K562 (cell line): ENCODE data around the gene JUP. TPM values are rescaled to one million over a fixed set of nuclear protein-coding genes. Genes with fewer than 3 reads are reported as not detected.

ENCODE experiments used
- ARID1B ChIP-seq: fragments of 450-650 bp; IDR thresholded peaks from 2 replicates; pipeline ENCODE4 v1.6.1; 2016; ENCODE audit warnings: antibody characterized with exemption, mild to moderate bottlenecking, inconsistent platforms
- ARID2 ChIP-seq: fragments of 450-650 bp; IDR thresholded peaks from 2 replicates; pipeline ENCODE4 v1.6.1; 2017; ENCODE audit warnings: antibody characterized with exemption, mild to moderate bottlenecking
- DMBX1 ChIP-seq: fragments of 250-450 bp; sonication (Bioruptor Pico); IDR thresholded peaks from 2 replicates; pipeline ENCODE4 v1.8.0; 2022; ENCODE audit warnings: inconsistent platforms, mild to moderate bottlenecking, moderate library complexity, borderline replicate concordance
- HMG20B ChIP-seq: fragments of 250-450 bp; sonication (Bioruptor Pico); IDR thresholded peaks from 2 replicates; pipeline ENCODE4 v1.5.0; 2021; ENCODE audit warnings: mild to moderate bottlenecking
- KDM1A ChIP-seq, 2 experiments: fragments of 450-650 bp; IDR thresholded peaks; 2 replicates each; pipeline ENCODE4 v1.6.1; 2016; ENCODE audit warnings: mild to moderate bottlenecking in 2 of 2
- KLF13 ChIP-seq: fragments of 450-650 bp; IDR thresholded peaks from 2 replicates; pipeline ENCODE4 v1.6.1; 2016; ENCODE audit warnings: missing genetic modification characterization, low read depth, mild to moderate bottlenecking, missing compliant biosample characterization, moderate library complexity, borderline replicate concordance
- KLF16 ChIP-seq: IDR thresholded peaks from 2 replicates; pipeline ENCODE4 v1.6.1; 2016; ENCODE audit warnings: antibody characterized with exemption
- L3MBTL2 ChIP-seq: fragments of 450-650 bp; IDR thresholded peaks from 2 replicates; pipeline ENCODE4 v1.6.1; 2016; ENCODE audit warnings: mild to moderate bottlenecking, moderate library complexity
- NFRKB ChIP-seq: fragments of 450-650 bp; IDR thresholded peaks from 2 replicates; pipeline ENCODE4 v1.6.1; 2016; ENCODE audit warnings: low read depth
- RCOR1 ChIP-seq, 2 experiments: IDR thresholded peaks; 2 replicates each; pipeline ENCODE4 v1.6.1; 2012; ENCODE audit warnings: low read depth in 2 of 2, low read length in 2 of 2, borderline replicate concordance in 1 of 2, improper control_type of control experiment in 1 of 2
- SMAD3 ChIP-seq: fragments of 450-650 bp; formaldehyde crosslinking; conservative IDR thresholded peaks from 2 replicates; pipeline ENCODE4 v1.4.0; 2020; ENCODE audit warnings: mild to moderate bottlenecking
- SPI1 ChIP-seq: IDR thresholded peaks from 2 replicates; pipeline ENCODE4 v1.6.1; 2011; ENCODE audit warnings: low read depth, low read length, control low read depth, borderline replicate concordance
- TBP ChIP-seq: optimal IDR thresholded peaks from 2 replicates; pipeline ENCODE3; 2011; ENCODE audit warnings: low read depth, low read length, improper control_type of control experiment
- TCFL5 ChIP-seq: fragments of 250-450 bp; sonication (Bioruptor Pico); conservative IDR thresholded peaks from 2 replicates; pipeline ENCODE4 v1.6.1; 2021; ENCODE audit warnings: mild to moderate bottlenecking, moderate library complexity, matching md5 sums
- YY1 ChIP-seq, 3 experiments: IDR thresholded peaks; 2 replicates each; pipeline ENCODE4 v1.6.1; 2011; ENCODE audit warnings: low read length in 2 of 3, mild to moderate bottlenecking in 2 of 3, moderate library complexity in 2 of 3, borderline replicate concordance in 1 of 3, control low read depth in 1 of 3, low read depth in 1 of 3; ENCODE audit not compliant: insufficient read depth in 3 of 3, insufficient replicate concordance in 2 of 3, control insufficient read depth in 1 of 3, insufficient read length in 1 of 3; ENCODE audit errors: extremely low read depth in 1 of 3
- ZBTB17 ChIP-seq: fragments of 450-650 bp; formaldehyde crosslinking; IDR thresholded peaks from 2 replicates; pipeline ENCODE4 v1.4.0; 2020; ENCODE audit warnings: mild to moderate bottlenecking
- ZNF384 ChIP-seq: IDR thresholded peaks from 2 replicates; pipeline ENCODE4 v1.6.1; 2012; ENCODE audit warnings: low read depth, low read length, improper control_type of control experiment
- ZNF583 ChIP-seq: fragments of 250-450 bp; sonication (Bioruptor Pico); IDR thresholded peaks from 2 replicates; pipeline ENCODE4 v1.4.0; 2020
- ZNF830 ChIP-seq: fragments of 250-450 bp; sonication (Bioruptor Pico); IDR thresholded peaks from 2 replicates; pipeline ENCODE4 v1.5.0; 2021; ENCODE audit warnings: mild to moderate bottlenecking
- polyA plus RNA-seq, 8 experiments: library from polyadenylated mRNA; depleted of rRNA in 4 of 8; stranded (reverse) in 5 of 8; unstranded in 3 of 8; fragments of >200 nt; fragmentation: Nextera tagmentation in 2 of 8; fragmentation: Illumina TruSeq in 1 of 8; extraction: Ambion mirVana in 2 of 8; extraction: Trizol in 1 of 8; gene quantifications; 2 replicates each; pipeline versions ENCODE4 v1.2.1 to v1.2.3, GENCODE V29; 2011 to 2014; ENCODE audit warnings: inconsistent platforms in 1 of 8, missing spikeins in 1 of 8
- total RNA-seq, 7 experiments: library from RNA; depleted of rRNA in 6 of 7; stranded (reverse); fragments of >200 nt in 6 of 7; fragmentation: Illumina TruSeq in 2 of 7; extraction: Trizol in 2 of 7; gene quantifications; 2 replicates each; pipeline versions ENCODE4 v1.2.1 to v1.2.3, GENCODE V29; 2011 to 2021; ENCODE audit warnings: low replicate concordance in 1 of 7
- TF ChIP-seq, protein P1 (sequence below): fragments of 250-450 bp; sonication (Bioruptor Pico); IDR thresholded peaks from 2 replicates; pipeline ENCODE4 v1.5.0; 2021
- TF ChIP-seq, protein P2 (sequence below), 2 experiments: IDR thresholded peaks; 2 replicates each; pipeline ENCODE4 v1.6.1; 2011; ENCODE audit warnings: borderline replicate concordance in 1 of 2, control low read depth in 1 of 2, low read depth in 1 of 2, low read length in 1 of 2, mild to moderate bottlenecking in 1 of 2, mixed read lengths in 1 of 2, moderate library complexity in 1 of 2; ENCODE audit not compliant: insufficient read depth in 1 of 2, insufficient read length in 1 of 2, poor library complexity in 1 of 2, severe bottlenecking in 1 of 2; ENCODE audit errors: extremely low read depth in 1 of 2
- TF ChIP-seq, protein P3 (sequence below): fragments of 250-450 bp; sonication (Bioruptor Pico); IDR thresholded peaks from 2 replicates; pipeline ENCODE4 v1.4.0; 2020; ENCODE audit warnings: borderline replicate concordance
- TF ChIP-seq, protein P4 (sequence below): sonication (generic); formaldehyde crosslinking; IDR thresholded peaks from 2 replicates; pipeline ENCODE4 v1.8.0; 2022; ENCODE audit warnings: missing genetic modification reagents, mild to moderate bottlenecking, moderate library complexity, borderline replicate concordance

The JUP gene
- total and polyA plus RNA-seq, 9 of the 15 experiments (the other 6 are each of a cell fraction or from before 2014, with no cell fraction given), result 6.4 to 177 (median 31.2) TPM

DNA sequence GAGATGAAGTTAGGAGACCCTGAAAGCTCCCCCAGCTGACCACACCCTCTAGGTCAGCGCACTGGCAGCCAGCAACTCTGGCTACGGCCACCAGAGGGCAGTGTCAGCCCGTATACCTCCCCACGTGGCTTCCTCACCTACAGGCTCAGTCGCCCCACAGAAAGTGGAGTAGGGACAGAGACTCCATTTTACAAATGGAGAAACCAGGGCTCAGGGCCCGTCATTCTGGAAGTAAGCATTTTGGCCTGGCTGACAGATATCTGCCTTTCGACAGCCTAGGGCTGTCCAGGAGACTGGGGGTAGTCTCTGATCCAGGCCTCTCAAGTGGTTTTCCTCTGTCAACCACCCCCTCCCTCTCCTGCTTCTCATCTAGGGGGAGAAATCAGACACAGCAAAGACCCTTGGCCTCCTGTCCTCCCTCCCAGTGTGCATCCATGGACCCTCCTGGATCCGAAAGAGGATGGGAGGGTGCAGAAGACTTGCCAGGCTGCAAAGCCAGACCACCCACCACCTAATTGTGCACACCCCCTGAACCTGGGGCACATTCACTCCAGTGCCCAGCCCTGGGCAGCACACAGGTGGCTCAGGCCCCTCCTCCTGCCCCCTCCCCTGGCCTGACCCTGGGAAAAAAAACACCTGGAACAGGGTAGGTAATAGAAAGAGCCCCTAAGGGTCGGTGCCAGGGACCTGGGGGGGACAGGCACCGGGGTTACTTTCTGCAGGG is 48.3 kb downstream of the JUP start (continued):
- TF ChIP-seq SPI1 (peak; percentile 23; the same call in 1 of the 2 replicates), L3MBTL2 (peak; percentile 84), RCOR1 (IDR thresholded peaks at IDR 0.05; ENCODE audit: borderline replicate concordance in 1 of 2, low read depth in 2 of 2, low read length in 2 of 2) (0 out of 4 replicates have a peak, but pooled peaks of 1 of the 2 experiments have one; percentile 15), TCFL5 (CRISPR knock-in tag) (peak; percentile 51; the same call in 1 of the 2 replicates), ARID2 (peak; percentile 98), ZNF830 (no peak), NFRKB (peak; percentile 85), KDM1A (IDR thresholded peaks at IDR 0.05) (no peak), YY1 (IDR thresholded peaks at IDR 0.05; ENCODE audit: borderline replicate concordance in 1 of 3, control insufficient read depth in 1 of 3, extremely low read depth in 1 of 3, insufficient read depth in 3 of 3, insufficient read length in 1 of 3, insufficient replicate concordance in 2 of 3, low read depth in 1 of 3, low read length in 2 of 3) (peak; percentile 45 to 93 (median 82)), KLF16 (peak; percentile 50; the same call in 1 of the 2 replicates), ARID1B (0 out of 2 replicates have a peak, but pooled peaks have one; percentile 29), ZBTB17 (CRISPR knock-in tag) (peak; percentile 71), ZNF384 (no peak), TBP (peak; percentile 42), HMG20B (CRISPR knock-in tag) (no peak), DMBX1 (peak; percentile 88; the same call in 1 of the 2 replicates), KLF13 (tag) (peak; percentile 61; the same call in 1 of the 2 replicates), SMAD3 (CRISPR knock-in tag) (peak; percentile 83), ZNF583 (CRISPR knock-in tag) (peak; percentile 95)
- TF ChIP-seq, protein P1, sequence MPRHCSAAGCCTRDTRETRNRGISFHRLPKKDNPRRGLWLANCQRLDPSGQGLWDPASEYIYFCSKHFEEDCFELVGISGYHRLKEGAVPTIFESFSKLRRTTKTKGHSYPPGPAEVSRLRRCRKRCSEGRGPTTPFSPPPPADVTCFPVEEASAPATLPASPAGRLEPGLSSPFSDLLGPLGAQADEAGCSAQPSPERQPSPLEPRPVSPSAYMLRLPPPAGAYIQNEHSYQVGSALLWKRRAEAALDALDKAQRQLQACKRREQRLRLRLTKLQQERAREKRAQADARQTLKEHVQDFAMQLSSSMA (CRISPR knock-in tag), result no peak
- TF ChIP-seq, protein P2, sequence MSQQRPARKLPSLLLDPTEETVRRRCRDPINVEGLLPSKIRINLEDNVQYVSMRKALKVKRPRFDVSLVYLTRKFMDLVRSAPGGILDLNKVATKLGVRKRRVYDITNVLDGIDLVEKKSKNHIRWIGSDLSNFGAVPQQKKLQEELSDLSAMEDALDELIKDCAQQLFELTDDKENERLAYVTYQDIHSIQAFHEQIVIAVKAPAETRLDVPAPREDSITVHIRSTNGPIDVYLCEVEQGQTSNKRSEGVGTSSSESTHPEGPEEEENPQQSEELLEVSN (IDR thresholded peaks at IDR 0.05; ENCODE audit: borderline replicate concordance in 1 of 2, extremely low read depth in 1 of 2, insufficient read depth in 1 of 2, insufficient read length in 1 of 2, low read depth in 1 of 2, low read length in 1 of 2, poor library complexity in 1 of 2, severe bottlenecking in 1 of 2), result peak; percentile 62 to 70
- TF ChIP-seq, protein P3, sequence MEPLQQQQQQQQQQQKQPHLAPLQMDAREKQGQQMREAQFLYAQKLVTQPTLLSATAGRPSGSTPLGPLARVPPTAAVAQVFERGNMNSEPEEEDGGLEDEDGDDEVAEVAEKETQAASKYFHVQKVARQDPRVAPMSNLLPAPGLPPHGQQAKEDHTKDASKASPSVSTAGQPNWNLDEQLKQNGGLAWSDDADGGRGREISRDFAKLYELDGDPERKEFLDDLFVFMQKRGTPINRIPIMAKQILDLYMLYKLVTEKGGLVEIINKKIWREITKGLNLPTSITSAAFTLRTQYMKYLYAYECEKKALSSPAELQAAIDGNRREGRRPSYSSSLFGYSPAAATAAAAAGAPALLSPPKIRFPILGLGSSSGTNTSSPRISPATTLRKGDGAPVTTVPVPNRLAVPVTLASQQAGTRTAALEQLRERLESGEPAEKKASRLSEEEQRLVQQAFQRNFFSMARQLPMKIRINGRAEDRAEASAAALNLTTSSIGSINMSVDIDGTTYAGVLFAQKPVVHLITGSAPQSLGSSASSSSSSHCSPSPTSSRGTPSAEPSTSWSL, result no peak
- TF ChIP-seq, protein P4, sequence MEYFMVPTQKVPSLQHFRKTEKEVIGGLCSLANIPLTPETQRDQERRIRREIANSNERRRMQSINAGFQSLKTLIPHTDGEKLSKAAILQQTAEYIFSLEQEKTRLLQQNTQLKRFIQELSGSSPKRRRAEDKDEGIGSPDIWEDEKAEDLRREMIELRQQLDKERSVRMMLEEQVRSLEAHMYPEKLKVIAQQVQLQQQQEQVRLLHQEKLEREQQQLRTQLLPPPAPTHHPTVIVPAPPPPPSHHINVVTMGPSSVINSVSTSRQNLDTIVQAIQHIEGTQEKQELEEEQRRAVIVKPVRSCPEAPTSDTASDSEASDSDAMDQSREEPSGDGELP, result peak; percentile 72; the same call in 1 of the 2 replicates
